ENCODE data around the gene USP13. TPM values are rescaled to one million over a fixed set of nuclear protein-coding genes. Genes with fewer than 3 reads are reported as not detected.

USP13 gene
- total RNA-seq, 4 donors from 2014 or later, result 117 to 453 (median 249) TPM

GRCh38 chr3:179825527-179826246 lies 172.8 kb downstream of the USP13 start:
- Histone ChIP-seq H3K36me3 (no peaks in the 10 kb centered on the region), H3K9me3 (no peaks in the 10 kb centered on the region), H3K4me3 (no peak overlapping the region), H3K27ac (no peak overlapping the region), H3K4me1 (no peaks in the 10 kb centered on the region), H3K27me3 (peaks cover 0 to 2% (median 0%) of the 10 kb centered on the region in 3 donors)
- intact Hi-C loops (cut with DNase I; ENCODE audit: low total_unique reads), result no loop called here
- TF ChIP-seq POLR2A (IDR thresholded peaks at IDR 0.05), result no peak
- no peak for TF ChIP-seq CTCF (IDR thresholded peaks at IDR 0.05 in 4 of 5, conservative IDR thresholded peaks at IDR 0.05 in 1 of 5)
- DNase-seq (no peak), ATAC-seq (no peak)
- in situ Hi-C loops (cut with MboI; ENCODE audit: low sequenced_read_pairs in 4 of 4), result no loop called here

GRCh38 chr3:179826247-179826637 lies 173.4 kb downstream of the USP13 start:
- H3K27me3 ChIP-seq, result no peaks in the 10 kb centered on the region
- no peaks in the 10 kb centered on the region for H3K9me3 ChIP-seq
- H3K4me1 ChIP-seq, result no peaks in the 10 kb centered on the region
- H3K27ac ChIP-seq, result no peak overlapping the region
- in situ Hi-C loops (cut with MboI; ENCODE audit: low sequenced_read_pairs in 4 of 4), result no loop called here
- H3K4me3 ChIP-seq, result no peak overlapping the region
- ATAC-seq (no peak), DNase-seq (no peak)
- TF ChIP-seq CTCF (IDR thresholded peaks at IDR 0.05 in 4 of 5, conservative IDR thresholded peaks at IDR 0.05 in 1 of 5), result no peak
- TF ChIP-seq POLR2A (IDR thresholded peaks at IDR 0.05), result no peak
- intact Hi-C loops (cut with DNase I; ENCODE audit: low total_unique reads), result no loop called here
- H3K36me3 ChIP-seq, result no peaks in the 10 kb centered on the region

- H3K4me1 ChIP-seq, result no peaks in the 10 kb centered on the region
- DNase-seq (no peak), ATAC-seq (no peak)
- H3K4me3 ChIP-seq, result no peak overlapping the region
- H3K9me3 ChIP-seq, result no peaks in the 10 kb centered on the region
- no peaks in the 10 kb centered on the region for H3K36me3 ChIP-seq
- H3K27ac ChIP-seq, result no peak overlapping the region
- no peaks in the 10 kb centered on the region for H3K27me3 ChIP-seq
- intact Hi-C loops (cut with DNase I; ENCODE audit: low total_unique reads), result no loop called here
- in situ Hi-C loops (cut with MboI; ENCODE audit: low sequenced_read_pairs in 4 of 4), result no loop called here
- no peak for TF ChIP-seq CTCF (IDR thresholded peaks at IDR 0.05 in 4 of 5, conservative IDR thresholded peaks at IDR 0.05 in 1 of 5)
- no peak for TF ChIP-seq POLR2A (IDR thresholded peaks at IDR 0.05)
Observed at GRCh38 chr3:179828738-179829137, 175.9 kb downstream of the USP13 start.

GRCh38 chr3:179829401-179829800 lies 176.6 kb downstream of the USP13 start:
- H3K27ac ChIP-seq, result no peak overlapping the region
- H3K9me3 ChIP-seq, result no peaks in the 10 kb centered on the region
- DNase-seq (no peak), ATAC-seq (no peak)
- in situ Hi-C loops (cut with MboI; ENCODE audit: low sequenced_read_pairs in 4 of 4) (no loop called here), intact Hi-C loops (cut with DNase I; ENCODE audit: low total_unique reads) (no loop called here)
- H3K4me3 ChIP-seq, result no peak overlapping the region
- no peaks in the 10 kb centered on the region for H3K27me3 ChIP-seq
- TF ChIP-seq CTCF (IDR thresholded peaks at IDR 0.05 in 4 of 5, conservative IDR thresholded peaks at IDR 0.05 in 1 of 5) (no peak), POLR2A (IDR thresholded peaks at IDR 0.05) (no peak)
- H3K36me3 ChIP-seq, result no peaks in the 10 kb centered on the region
- H3K4me1 ChIP-seq, result no peaks in the 10 kb centered on the region
